Nephron (organoid): ENCODE measurements around the gene RFX3.

Source experiments
- H3K27ac Mint-ChIP-seq, 3 experiments: 2 replicates each; pipeline ENCODE4 v1.8.0; 2020; ENCODE audit warnings: mixed read lengths in 3 of 3, mild to moderate bottlenecking in 2 of 3, moderate library complexity in 1 of 3
- H3K27me3 Mint-ChIP-seq: 2 replicates; pipeline ENCODE4 v1.8.0; 2021; ENCODE audit warnings: low read depth, mild to moderate bottlenecking, moderate library complexity, mixed read lengths
- H3K36me3 Mint-ChIP-seq: 2 replicates; pipeline ENCODE4 v1.8.0; 2020; ENCODE audit warnings: low read depth, mixed read lengths
- H3K4me1 Mint-ChIP-seq: 2 replicates; pipeline ENCODE4 v1.8.0; 2020; ENCODE audit warnings: mixed read lengths
- H3K4me3 Mint-ChIP-seq, 3 experiments: 2 replicates each; pipeline ENCODE4 v1.8.0; 2020; ENCODE audit warnings: mild to moderate bottlenecking in 3 of 3, mixed read lengths in 3 of 3, moderate library complexity in 2 of 3
- H3K9me3 Mint-ChIP-seq: 2 replicates; pipeline ENCODE4 v1.8.0; 2020; ENCODE audit warnings: mixed read lengths
- CTCF ChIP-seq, 3 experiments: fragments of 200-600 bp; sonication (generic); IDR thresholded peaks; one replicate each; pipeline ENCODE4 v1.5.0; 2021; ENCODE audit warnings: antibody characterized with exemption in 3 of 3; ENCODE audit not compliant: unreplicated experiment in 3 of 3

Gene RFX3

GRCh38 chr9:3526997-3527940 lies 1.5 kb upstream of the RFX3 start:
- no peak for TF ChIP-seq CTCF (IDR thresholded peaks at IDR 0.05; ENCODE audit: unreplicated experiment in 3 of 3)
- H3K4me1 Mint-ChIP-seq, result peaks cover 50% of the 10 kb centered on the region
- H3K9me3 Mint-ChIP-seq, result no peaks in the 10 kb centered on the region

GRCh38 chr9:3526165-3526996 lies 580 bp upstream of the RFX3 start:
- TF ChIP-seq CTCF (IDR thresholded peaks at IDR 0.05; ENCODE audit: unreplicated experiment in 3 of 3), result no peak
- no peaks in the 10 kb centered on the region for H3K27me3 Mint-ChIP-seq
- H3K4me3 Mint-ChIP-seq, result peak overlapping the region; percentile 94 to 95 (median 94)
- H3K36me3 Mint-ChIP-seq, result peaks cover 26% of the 10 kb centered on the region
- H3K9me3 Mint-ChIP-seq, result no peaks in the 10 kb centered on the region
- H3K27ac Mint-ChIP-seq, result peak overlapping the region; percentile 100
- H3K4me1 Mint-ChIP-seq, result peaks cover 50% of the 10 kb centered on the region

More at GRCh38 chr9:3526997-3527940, 1.5 kb upstream of the RFX3 start:
- Mint-ChIP-seq H3K27ac (peak overlapping the region; percentile 100), H3K27me3 (no peaks in the 10 kb centered on the region), H3K36me3 (peaks cover 26% of the 10 kb centered on the region), H3K4me3 (peak overlapping the region; percentile 94 to 95 (median 94))

GRCh38 chr9:3525096-3525835 lies 535 bp downstream of the RFX3 start:
- no peaks in the 10 kb centered on the region for H3K9me3 Mint-ChIP-seq
- no peak for TF ChIP-seq CTCF (IDR thresholded peaks at IDR 0.05; ENCODE audit: unreplicated experiment in 3 of 3)
- H3K36me3 Mint-ChIP-seq, result peaks cover 20% of the 10 kb centered on the region
- H3K27ac Mint-ChIP-seq, result peak overlapping the region; percentile 100
- H3K4me1 Mint-ChIP-seq, result peaks cover 53% of the 10 kb centered on the region
- H3K4me3 Mint-ChIP-seq, result peak overlapping the region; percentile 94 to 95 (median 94)
- H3K27me3 Mint-ChIP-seq, result no peaks in the 10 kb centered on the region

GRCh38 chr9:3521966-3522365 lies 3.8 kb downstream of the RFX3 start:
- Mint-ChIP-seq H3K27ac (no peak overlapping the region), H3K36me3 (no peaks in the 10 kb centered on the region), H3K9me3 (no peaks in the 10 kb centered on the region), H3K4me1 (peaks cover 31% of the 10 kb centered on the region), H3K4me3 (no peak overlapping the region), H3K27me3 (no peaks in the 10 kb centered on the region)
- TF ChIP-seq CTCF (IDR thresholded peaks at IDR 0.05; ENCODE audit: unreplicated experiment in 3 of 3), result no peak

GRCh38 chr9:3520564-3520963 lies 5.2 kb downstream of the RFX3 start:
- Mint-ChIP-seq H3K27me3 (no peaks in the 10 kb centered on the region), H3K9me3 (no peaks in the 10 kb centered on the region), H3K4me1 (peaks cover 31% of the 10 kb centered on the region), H3K27ac (no peak overlapping the region), H3K4me3 (peak overlapping the region in 1 of 3 experiments; percentile 24), H3K36me3 (no peaks in the 10 kb centered on the region)
- no peak for TF ChIP-seq CTCF (IDR thresholded peaks at IDR 0.05; ENCODE audit: unreplicated experiment in 3 of 3)
